OCI-M2 (cell line): ENCODE data around the gene ZBTB16.
A peak's percentile ranks its signal among the peaks of the same experiment; 100 is the strongest.

Experiments
- DNase-seq: peaks from one replicate; lab custom pipeline; 2025; ENCODE audit not compliant: unreplicated experiment; lab: John Stamatoyannopoulos, UW

Gene ZBTB16

DNA sequence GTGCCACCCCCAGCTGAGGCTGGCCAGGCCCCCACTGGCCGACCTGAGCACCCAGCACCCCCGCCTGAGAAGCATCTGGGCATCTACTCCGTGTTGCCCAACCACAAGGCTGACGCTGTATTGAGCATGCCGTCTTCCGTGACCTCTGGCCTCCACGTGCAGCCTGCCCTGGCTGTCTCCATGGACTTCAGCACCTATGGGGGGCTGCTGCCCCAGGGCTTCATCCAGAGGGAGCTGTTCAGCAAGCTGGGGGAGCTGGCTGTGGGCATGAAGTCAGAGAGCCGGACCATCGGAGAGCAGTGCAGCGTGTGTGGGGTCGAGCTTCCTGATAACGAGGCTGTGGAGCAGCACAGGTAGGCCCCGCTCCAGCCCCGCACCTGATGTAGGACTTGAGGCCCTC, 4.7 kb downstream of the ZBTB16 start:
- DNase-seq: no peak

DNA sequence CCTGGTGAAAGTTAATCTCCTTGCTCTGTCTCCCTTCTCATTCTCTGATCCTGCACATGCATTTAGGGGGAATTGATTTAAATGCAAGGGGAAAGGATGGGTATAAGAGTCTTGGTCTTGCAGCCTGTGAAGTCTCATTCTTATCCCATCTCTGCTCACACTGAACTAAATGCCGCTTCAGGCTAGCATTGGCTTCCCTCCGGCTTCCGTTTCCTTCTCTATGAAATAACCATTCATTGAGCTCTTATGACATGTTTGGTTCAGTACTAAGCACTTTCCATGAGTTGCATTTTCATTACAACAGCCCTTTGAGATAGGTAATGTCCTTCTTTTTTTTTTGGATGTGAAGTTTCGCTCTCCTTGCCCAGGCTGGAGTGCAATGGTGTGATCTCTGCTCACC, 5.6 kb downstream of the ZBTB16 start:
- no peak for DNase-seq

DNA sequence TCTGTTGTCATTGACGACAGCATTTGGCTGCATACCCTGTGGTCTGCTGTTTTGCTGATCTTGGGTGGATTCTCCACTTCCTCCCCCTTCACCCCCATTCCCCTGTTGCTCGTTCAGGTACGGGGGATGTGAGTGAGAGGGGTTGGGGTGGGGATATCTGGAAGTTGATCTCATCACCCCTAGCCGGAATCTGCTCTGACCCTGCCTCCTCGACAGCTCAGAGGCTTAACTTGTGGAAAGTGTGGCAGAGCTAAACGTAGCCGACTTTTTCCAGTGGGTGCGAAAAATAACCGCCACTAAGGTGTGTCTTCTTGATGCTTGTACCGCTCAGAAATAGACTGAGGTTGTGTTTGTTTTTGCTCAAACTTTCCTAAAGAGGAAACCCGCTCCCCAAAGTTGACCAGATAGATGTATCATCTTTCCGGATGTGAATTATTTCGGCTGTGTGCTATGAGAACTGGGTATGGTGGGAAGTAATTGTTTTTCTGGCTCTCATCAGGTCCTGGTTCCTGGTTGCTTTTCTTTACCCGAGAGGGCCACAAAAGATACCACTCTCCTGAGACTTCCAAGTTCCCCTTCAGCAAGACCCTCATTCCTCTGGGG, 6.6 kb downstream of the ZBTB16 start:
- DNase-seq: no peak

DNA sequence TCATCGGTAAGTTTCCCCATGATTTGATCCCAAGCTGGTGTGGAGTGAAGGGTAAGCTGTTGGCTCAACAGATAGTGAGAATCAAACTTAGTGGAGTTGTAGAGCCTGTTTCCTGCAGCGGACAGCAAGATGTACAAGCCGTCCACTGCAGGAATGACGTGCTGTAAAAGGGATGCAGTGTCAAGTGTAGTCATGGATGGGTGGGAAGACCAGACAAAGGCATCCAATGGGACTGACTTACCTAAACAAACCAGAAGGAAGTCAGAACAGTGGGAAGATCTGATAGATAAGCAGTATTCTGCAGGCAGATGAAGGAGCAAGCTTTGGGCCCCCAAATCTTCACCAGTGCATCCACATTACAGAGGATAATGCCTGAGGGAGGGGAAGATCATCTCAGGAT, 8.8 kb downstream of the ZBTB16 start:
- DNase-seq: no peak

DNA sequence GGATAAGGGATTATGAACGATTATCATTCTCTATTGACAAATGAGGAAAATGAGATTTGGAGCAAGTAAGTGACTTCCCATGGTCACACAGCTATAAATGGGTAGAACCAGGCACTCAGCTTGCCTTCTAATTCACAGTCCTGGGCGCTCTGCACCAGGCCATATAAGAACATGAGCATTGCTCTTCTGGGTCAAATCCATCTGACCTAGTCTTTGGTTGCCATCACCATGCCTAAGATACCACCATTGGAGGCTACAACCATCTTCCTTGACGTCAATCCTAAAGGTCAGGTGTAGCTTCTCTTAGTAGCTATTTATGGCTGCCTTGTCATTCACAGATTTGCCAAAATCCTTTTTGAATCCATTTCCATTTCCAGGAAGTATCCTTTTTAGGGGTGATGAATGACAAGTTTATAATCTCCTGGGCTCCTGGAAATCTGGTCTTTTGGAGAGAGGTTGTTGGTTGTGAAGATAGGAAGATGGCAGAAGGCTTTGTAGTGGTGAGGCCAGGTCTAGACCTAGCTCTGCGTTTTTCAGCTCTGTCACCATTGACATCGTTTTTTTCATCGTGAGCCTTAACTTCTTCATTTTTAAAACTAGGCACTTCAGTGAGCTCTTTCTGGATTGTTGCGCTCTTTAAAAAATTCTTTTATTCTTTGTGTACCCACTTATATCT, 11.1 kb downstream of the ZBTB16 start:
- DNase-seq: no peak

DNA sequence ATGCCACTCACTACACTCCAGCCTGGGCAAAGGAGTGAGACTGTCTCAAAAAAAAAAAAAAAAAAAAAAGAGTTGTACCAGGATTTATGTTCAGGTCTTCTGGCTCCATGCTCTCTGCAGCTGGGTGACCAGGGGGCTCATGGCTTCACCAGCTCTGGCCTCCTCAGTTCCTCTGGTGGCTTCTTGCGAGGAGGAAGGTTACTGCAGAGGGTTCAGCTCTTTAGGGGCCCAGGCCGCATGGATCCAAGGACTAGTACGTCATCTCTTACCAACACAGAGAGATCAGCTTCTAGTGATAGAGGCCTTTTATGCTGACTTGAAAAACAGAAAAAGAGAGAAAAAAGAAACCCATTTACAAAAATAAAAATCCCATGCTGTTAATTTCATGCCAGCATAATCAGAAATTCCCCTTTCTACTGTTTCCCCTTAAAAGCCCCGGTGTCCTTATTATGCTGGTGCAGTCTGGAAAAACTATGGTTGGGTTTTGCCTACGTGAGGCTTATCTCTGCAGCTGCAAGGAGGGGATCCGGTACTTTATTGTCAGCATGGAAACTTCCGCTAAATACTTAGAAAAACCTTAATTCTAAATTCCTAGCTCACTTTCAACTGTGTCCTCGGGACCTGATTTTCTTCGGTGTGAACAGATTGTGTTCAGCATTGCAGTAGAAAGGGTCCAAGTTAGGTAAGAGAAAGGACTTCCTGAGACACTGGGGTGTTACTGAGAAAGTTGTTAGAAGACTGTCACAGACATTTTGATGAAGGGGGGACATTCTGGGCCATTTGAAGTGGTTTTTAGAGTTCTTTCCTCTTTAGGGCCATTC, 13.7 kb downstream of the ZBTB16 start:
- DNase-seq: no peak

DNA sequence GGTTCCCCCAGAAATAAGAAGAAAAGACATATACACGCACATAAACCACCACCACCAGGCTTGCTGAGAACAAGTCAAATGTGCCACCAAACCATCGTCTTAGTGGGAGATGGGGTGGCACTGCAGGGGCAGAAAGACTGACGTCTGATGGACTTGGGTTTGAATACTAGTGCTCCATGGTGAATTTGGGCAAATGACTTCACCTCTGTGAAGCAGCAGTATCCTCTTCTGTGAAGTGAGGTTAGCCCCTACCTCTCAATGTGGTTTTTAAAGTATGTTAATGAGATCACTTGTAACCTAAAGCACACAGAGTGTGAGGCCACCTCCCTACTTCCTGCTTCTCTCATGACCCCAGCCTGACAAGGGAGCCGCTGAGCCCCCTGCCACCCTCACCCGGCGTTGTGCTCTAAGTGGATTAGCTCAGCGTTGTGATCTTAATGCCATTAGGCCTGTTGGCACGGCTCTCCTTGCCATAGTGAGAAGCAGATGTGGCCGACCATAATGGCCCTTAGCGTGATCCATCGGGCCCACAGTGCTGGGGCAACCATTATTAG, 14.4 kb downstream of the ZBTB16 start:
- DNase-seq: no peak

DNA sequence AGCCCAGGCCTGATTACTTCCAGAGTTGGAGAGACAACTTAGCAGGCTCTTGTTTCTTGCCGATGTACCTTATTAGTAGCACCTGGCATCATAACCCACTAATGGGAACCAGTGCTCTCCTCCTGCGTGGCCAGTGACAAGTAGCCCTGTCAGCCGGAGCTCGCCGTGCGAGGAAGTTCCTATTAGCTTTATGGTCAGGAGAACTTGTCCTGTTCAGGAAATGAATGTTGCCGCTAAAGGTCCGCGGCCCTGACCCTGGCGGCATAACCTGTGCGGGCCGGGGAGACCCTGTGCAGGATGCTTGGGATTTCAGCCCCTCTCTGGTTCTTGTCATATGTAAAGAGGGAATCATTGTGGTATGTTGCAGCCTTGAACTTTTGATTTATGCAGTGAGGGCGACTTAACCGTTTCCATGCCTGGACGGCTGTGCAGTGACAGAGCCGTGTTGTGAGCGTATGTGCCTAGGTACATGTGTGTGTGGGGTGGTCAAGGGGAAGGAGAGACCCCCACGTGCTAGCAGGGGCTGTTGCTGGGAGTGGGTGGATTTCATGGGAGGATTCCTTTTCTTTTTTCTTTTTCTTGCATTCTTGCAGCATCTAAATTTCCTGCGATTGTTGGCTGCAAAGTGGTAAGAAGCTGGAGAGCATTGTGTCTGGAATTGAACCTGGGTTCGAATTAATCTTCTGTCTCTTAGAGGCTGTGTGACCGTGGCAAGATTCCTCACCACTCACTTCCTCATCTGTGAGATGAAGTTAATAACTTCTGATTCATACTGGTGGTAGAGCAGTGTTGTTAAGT, 15.2 kb downstream of the ZBTB16 start:
- DNase-seq: no peak

DNA sequence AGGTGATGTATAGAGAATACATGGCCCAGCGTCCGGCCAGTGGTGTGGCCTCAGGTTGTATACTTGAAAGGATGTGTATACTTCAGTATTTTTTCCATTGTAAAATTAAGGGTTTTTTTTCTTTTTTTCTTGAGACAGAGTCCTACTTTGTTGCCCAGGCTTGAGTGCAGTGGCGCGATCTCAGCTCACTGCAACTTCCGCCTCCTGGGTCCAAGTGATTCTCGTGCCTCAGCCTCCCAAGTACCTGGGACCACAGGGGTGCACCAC, 15.8 kb downstream of the ZBTB16 start:
- DNase-seq: no peak

DNA sequence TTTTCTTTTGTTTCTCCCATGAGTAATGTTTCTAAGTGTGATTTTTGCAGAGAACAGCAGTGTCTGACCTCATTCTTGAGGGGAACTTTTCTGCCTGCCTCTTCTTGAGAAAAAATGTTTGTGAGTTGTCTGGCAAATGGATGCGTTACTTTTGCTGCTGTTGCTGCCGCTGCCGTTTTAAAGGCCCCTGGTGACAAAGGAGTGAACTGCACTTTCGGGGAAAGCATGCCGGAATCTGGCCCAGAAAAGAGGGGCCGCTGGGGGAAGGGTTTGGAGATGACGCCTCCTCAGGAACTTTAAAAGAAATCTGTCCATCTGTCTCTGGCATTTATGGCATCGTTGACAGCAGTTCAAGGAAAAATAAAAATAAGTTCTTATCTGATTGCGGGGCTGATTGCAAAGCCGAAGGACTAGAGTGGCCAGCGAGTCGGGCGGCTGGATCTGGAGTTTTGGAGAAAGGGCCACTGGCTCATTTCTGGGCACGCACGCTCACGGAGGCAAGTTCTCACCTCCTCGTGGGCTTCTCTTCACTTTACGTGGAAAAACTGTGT, 16.5 kb downstream of the ZBTB16 start:
- DNase-seq: no peak

DNA sequence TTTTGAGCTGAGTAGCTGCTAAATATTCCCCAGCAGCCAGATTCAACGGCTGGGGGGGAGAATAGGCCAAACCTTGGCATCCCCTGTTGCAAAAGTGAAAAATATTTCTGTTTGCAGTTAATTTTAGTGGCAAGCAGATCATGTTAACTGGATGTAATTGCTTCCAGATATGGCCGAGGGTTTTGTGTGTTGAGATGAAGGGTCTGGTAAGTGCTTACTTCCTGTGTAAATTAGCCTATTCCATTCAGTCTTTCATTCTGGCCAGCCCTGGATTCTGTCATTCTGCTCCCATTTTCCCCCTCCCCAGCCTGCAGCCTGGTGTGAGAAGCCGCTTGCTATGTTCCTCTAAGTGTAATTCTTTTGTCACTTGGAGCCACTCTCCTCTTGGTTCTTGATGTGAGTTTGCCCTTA, 17.4 kb downstream of the ZBTB16 start:
- DNase-seq: no peak

DNA sequence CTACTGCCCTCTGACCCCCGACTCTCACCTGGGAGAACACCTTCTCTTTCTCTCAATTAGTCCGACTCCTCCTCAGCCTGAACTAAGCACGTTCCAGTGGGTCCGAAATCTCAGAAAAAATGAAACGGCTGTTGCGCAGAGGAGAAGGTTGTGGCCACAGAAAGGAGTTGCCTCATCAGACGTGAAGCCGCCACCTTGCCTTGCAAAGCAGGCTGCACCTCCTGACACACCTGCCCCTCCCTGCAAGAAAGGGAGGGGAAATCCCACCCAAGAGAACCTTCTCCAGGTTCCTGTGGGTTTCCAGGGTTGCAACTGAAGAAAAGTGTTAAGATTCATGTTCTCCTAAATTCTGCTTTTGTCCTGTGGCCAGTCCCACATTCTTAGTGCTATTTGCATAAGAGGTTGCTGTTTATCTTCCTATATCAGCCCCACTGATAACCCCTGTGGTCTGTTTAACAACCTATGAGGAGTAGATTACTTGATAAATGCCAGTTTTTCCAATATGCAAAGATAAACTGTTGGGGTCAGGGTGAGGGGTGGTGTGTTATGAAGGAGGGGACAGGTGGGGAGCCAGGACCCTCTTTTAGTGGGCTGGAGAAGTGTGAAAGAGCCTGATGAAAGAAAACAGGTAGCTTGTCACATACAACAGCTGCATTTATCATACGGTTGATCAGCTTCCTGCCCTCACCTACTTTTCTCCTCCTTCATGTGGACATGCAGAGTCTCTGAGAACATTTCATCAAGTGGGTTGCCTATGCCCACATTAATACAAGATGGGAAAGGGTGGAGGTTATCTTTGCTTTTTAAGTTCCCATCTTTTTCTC, 18.2 kb downstream of the ZBTB16 start:
- no peak for DNase-seq

DNA sequence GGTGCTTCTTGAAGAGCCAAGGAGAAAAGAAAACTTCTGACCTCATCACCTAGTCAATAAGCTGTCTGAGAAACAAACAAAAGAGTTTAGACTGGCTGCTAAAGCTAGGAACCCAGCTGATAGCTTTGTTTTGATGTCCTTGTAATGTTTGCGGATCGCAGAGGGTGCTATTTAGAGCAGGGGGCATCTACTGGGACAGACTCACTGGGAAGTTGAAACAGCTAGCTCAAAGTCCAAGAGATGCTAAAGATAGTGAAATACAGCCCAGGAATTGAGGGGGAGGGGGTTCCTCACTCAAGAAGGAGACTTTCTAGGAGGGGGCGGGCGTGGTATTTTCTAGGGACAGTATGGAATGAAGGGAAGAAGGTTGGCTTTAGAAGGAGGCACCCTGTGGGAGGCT, 18.9 kb downstream of the ZBTB16 start:
- DNase-seq: no peak

DNA sequence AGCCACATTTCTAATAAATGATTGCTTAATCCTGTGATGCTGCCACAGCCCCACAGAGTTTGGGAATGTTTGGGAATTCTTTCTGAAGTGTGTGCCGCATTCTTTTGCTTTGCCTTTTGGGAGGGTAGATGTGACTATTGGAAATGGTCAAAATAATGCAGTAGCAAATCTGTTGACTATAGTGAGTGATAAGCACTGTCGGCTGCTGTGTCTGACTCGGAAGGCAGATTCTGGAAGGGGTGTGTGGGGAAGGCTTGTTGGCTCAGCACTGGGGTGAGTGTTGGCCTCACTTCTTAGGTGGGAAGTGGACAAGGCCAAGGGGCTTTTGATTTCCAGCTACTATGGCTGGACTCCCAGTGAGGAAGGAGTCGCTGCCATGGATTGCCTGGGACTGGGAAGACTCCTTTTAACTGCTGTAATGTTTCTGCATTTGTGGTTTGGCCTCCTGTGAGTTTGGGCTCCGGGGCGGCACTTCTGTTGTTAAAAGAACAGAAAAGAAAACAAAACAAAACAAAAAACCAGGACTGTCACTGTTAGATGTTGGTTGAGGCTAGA, 20.1 kb downstream of the ZBTB16 start:
- DNase-seq: no peak

DNA sequence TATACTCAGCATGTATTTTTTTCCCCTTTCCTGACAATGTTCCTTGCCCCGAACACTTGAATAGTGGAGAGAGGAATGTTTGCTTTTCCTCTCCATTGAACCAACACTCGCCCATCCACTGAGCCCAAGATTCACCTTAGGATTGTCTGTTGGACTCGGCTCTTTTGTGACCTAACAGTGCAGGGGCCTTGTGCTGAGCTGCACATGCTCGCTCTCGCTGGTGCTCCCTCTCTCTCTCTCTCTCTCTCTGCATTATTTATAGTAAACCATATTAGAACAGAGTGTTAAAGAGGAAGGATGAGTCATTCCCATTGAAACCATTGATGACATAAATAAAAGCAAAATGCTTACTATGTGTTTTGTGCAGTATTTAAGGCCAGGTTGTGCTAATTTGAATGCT, 20.7 kb downstream of the ZBTB16 start:
- no peak for DNase-seq

DNA sequence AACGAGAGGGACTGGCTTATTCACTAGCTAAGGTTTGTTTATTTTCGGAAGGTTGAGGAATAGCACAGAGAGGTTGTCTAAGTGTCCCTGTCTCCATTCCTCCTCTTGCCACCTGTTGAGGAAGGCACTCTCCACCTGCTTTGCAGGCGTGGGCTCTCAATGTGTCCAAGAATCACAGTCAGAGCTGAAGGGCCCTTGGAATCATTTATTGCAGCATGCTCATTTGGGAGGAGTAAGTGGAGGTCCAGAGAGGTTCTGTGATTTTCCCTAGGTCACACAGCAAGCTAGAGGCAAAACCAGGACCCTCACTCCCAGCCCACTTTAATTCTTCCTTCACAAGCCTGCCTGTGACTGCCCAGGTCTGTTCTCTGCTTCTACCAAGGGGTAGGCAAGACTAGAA, 21.3 kb downstream of the ZBTB16 start:
- DNase-seq: no peak

DNA sequence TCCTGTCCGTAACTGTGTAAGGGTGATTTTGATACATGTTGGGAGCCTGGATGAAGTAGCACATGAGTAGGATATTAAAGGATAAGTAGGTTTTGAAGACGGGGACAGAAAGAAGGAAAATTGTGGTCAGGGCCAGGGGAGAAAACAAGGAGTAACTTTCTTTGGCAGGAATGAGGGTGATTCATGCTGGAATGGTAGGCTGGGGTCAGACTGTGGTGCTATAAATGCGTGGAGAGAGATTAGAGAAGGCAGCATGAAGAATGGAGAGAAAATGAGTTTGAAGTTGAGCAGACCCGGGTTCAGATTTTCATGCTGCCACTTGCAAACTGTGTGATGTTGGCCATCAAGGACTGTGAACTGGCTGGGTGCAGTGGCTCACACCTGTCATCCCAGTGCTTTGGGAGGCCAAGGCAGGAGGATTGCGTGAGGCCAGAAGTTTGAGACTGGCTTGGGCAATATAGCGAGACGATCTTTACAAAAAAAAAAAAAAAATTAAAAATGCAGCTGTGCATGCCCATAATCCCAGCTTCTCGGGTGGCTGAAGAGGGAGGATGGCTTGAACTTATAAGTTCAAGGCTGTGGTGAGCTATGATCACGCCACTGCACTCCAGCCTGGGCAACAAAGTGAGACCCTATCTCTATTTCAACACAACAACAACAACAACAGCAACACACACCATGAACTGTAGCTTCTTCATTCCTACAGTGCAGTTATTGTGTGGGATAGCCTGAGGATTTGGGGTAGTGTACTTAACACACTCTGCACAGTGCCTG, 22.3 kb downstream of the ZBTB16 start:
- DNase-seq: no peak

DNA sequence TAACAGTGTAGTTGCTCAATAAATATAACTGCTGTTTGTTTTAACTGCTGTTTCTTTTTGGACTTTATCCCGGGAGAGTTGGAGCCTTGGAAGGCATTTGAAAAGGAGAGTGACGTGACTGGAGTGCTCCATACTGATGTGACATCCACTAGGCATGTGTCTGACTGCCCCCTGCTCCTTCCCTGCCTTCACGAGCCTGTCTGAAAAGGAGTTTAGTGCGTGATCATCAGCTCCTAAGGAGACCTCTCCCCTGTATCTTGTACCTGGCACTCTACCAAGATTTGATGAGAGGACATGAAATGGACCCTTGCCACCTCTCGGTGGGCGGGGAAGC, 22.9 kb downstream of the ZBTB16 start:
- DNase-seq: no peak

DNA sequence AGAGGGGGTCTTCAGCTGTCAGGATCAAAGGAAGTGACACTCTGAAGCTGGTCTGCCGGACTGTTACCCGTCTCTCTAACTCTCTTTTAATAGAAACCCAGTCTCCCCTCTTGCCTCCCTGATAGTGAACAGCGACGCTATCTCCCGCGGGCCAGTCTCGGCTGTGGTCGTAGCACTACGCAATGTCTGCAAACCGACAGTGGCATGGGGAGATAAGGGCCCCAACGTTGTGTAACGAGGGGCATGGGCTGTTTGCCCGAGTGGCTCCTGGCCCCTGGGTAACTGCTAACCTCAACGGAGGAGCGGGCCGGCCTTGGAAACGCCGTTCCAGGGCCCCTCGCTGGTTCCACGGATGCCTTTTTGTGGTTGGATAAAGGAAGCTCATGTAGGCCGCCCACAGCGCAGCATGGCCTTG, 23.3 kb downstream of the ZBTB16 start:
- peak; percentile 58 for DNase-seq
